PC-3 (cell line): ENCODE results near the gene CREM. TPM values are rescaled to one million over a fixed set of nuclear protein-coding genes. Genes with fewer than 3 reads are reported as not detected.

Experiments used
- ATAC-seq: fragments of 200-7000 bp; cut with Tn5 transposase; 2 replicates; pipeline ENCODE4 v1.9.1; 2020; ENCODE audit warnings: mild to moderate bottlenecking, moderate library complexity
- BruUV-seq: library from RNA; stranded (reverse); fragments of 400-500 nt; replicated peaks from 2 replicates; lab custom pipeline; 2021; lab: Mats Ljungman, UMichigan
- CTCF ChIA-PET: fragments of 300-600 bp; sonication (Branson Sonifier 250); formaldehyde crosslinking; loops from one replicate; lab custom pipeline; 2022; ENCODE audit warnings: antibody characterized with exemption; lab: Charles Lee
- POLR2A ChIA-PET: fragments of 300-600 bp; sonication (Branson Sonifier 250); formaldehyde crosslinking; loops from one replicate; lab custom pipeline; 2022; ENCODE audit warnings: antibody characterized with exemption; ENCODE audit not compliant: unreplicated experiment; lab: Charles Lee
- DNase-seq: peaks from one replicate; pipeline ENCODE4 v3.0.0-alpha.2; 2015
- H2AFZ ChIP-seq: fragments of 300-600 bp; sonication (generic); 2 replicates; pipeline ENCODE4 v1.6.0; 2016; ENCODE audit warnings: antibody characterized with exemption, low read length
- H3F3A ChIP-seq: fragments of 300-600 bp; sonication (generic); one replicate; pipeline ENCODE4 v1.6.0; 2017; ENCODE audit warnings: antibody characterized with exemption, low read length, control low read depth, mild to moderate bottlenecking; ENCODE audit not compliant: unreplicated experiment
- H3K27ac ChIP-seq: fragments of 300-600 bp; sonication (generic); 2 replicates; pipeline ENCODE4 v1.5.1; 2016; ENCODE audit warnings: mild to moderate bottlenecking, low read length
- H3K27me3 ChIP-seq: fragments of 300-600 bp; sonication (generic); 2 replicates; pipeline ENCODE4 v1.6.1; 2016; ENCODE audit warnings: low read length, mixed read lengths
- H3K36me3 ChIP-seq: fragments of 300-600 bp; sonication (generic); 2 replicates; pipeline ENCODE4 v1.6.1; 2016; ENCODE audit warnings: low read depth, mixed run types, low read length, mixed read lengths
- H3K4me1 ChIP-seq: fragments of 300-600 bp; sonication (generic); 2 replicates; pipeline ENCODE4 v1.5.1; 2016; ENCODE audit warnings: low read length; ENCODE audit not compliant: insufficient read depth
- H3K4me2 ChIP-seq: fragments of 300-600 bp; sonication (generic); 2 replicates; pipeline ENCODE4 v1.6.0; 2016; ENCODE audit warnings: low read length
- H3K4me3 ChIP-seq: fragments of 300-600 bp; sonication (generic); 2 replicates; pipeline ENCODE4 v1.5.1; 2016; ENCODE audit warnings: mild to moderate bottlenecking, low read length, mixed read lengths
- H3K79me2 ChIP-seq: fragments of 300-600 bp; sonication (generic); 2 replicates; pipeline ENCODE4 v1.6.1; 2017; ENCODE audit warnings: low read length, mixed read lengths
- H3K9ac ChIP-seq: fragments of 300-600 bp; sonication (generic); 2 replicates; pipeline ENCODE4 v1.6.0; 2016; ENCODE audit warnings: mild to moderate bottlenecking, low read length
- H3K9me2 ChIP-seq: fragments of 300-600 bp; sonication (generic); replicated peaks from 2 replicates; pipeline ENCODE4 v1.6.1; 2016; ENCODE audit warnings: mixed run types, low read length, mixed read lengths
- H3K9me3 ChIP-seq: fragments of 300-600 bp; sonication (generic); 2 replicates; pipeline ENCODE4 v1.6.1; 2016; ENCODE audit warnings: low read length, mixed read lengths
- H4K20me1 ChIP-seq: fragments of 300-600 bp; sonication (generic); 2 replicates; pipeline ENCODE4 v1.6.1; 2016; ENCODE audit warnings: low read length, mixed read lengths
- EZH2 ChIP-seq: fragments of 300-600 bp; sonication (generic); IDR thresholded peaks from one replicate; pipeline ENCODE4 v1.6.1; 2017; ENCODE audit warnings: antibody characterized with exemption, mild to moderate bottlenecking, low read length; ENCODE audit not compliant: unreplicated experiment
- EZH2phosphoT487 ChIP-seq: fragments of 300-600 bp; sonication (generic); IDR thresholded peaks from 2 replicates; pipeline ENCODE4 v1.6.1; 2018; ENCODE audit warnings: mild to moderate bottlenecking, antibody characterized with exemption, low read length, borderline replicate concordance
- intact Hi-C: fragments of 100-400 bp; cut with micrococcal nuclease; formaldehyde crosslinking; loops from 2 replicates; pipeline ENCODE4 v1.9.0; 2023
- total RNA-seq: library from RNA; depleted of rRNA; stranded (reverse); fragments of >200 nt; gene quantifications from 2 replicates; pipeline ENCODE4 v1.2.3, GENCODE V29; 2014
- TF ChIP-seq, protein P1 (sequence below): fragments of 300-600 bp; sonication (generic); conservative IDR thresholded peaks from 2 replicates; pipeline ENCODE4 v1.5.1; 2017; ENCODE audit warnings: antibody characterized with exemption, low read depth, mild to moderate bottlenecking, low read length

CREM gene
- total RNA-seq, 1 experiment from 2014 or later = 195 TPM

DNA sequence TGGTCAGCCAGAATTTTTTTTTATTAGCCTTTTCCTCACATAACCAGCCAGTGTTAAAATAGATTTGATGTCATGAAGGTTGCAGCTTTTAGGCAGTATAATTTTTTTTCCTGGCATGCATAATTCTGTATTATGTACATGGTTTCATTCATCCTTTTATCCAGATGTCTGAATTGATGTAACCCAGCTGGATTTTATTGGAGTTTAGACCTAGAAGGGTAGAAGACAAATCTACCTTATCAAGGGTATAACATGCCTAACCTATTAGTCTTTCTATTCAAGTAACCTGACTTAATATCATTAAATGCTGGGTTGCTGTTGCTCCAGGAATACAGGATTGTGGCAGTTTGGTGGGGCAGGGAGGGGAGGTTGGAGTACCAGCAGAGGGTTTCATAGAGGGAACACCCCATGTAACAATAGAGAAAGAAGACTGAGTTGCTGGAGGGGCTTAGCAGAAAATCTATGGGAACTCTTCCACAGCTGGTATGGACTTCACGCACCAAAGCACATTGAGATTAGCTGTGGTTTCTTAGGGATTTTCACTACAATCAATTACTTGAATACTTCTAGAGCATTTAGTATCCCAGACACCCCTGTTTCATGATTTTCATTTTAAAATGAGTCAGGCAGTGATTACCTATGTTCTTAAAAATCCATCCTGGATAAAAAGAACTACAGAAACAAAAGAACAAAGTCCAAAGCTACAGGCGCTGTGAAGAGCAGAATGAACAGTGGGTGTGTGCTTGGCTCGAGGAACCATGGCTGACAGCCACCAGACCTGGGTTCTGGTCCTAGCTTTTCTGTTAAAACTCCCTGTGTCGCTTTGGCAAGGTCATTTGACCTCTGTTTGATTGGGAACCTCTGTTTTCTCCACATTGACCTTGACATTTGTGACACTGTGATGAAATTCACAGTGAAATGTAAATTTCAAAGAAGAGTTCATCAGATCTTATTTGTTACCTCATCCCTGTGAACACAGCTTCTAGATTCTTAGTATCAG is 93.5 kb downstream of the CREM start:
- DNase-seq (no peak), ATAC-seq (no peak)
- ChIA-PET POLR2A (no interaction called here), CTCF (interaction anchor here (0.6 to 1.3 kb wide), 5 partner anchors 24 to 565 kb away, joined by 3 to 4 read pairs (median 3); no protein-coding TSS in a partner anchor)
- Histone ChIP-seq H3K27ac (no peak overlapping the region), H3K9me2 (no peaks in the 10 kb centered on the region), H3K9me3 (no peaks in the 10 kb centered on the region), H3K36me3 (no peaks in the 10 kb centered on the region), H3K79me2 (no peaks in the 10 kb centered on the region), H3K4me3 (no peak overlapping the region), H4K20me1 (no peaks in the 10 kb centered on the region), H3K4me2 (no peak overlapping the region), H3K4me1 (no peaks in the 10 kb centered on the region), H3F3A (no peaks in the 10 kb centered on the region), H3K9ac (no peak overlapping the region), H3K27me3 (no peaks in the 10 kb centered on the region), H2AFZ (peak overlapping the region; percentile 1; the same call in 1 of the 2 replicates)
- intact Hi-C loops = loop anchor here (5.0 kb wide), 2 partner anchors 213 to 553 kb away; no protein-coding TSS in a partner anchor
- BruUV-seq = no TSS peak
- TF ChIP-seq EZH2phosphoT487 = no peak
- TF ChIP-seq, protein P1, sequence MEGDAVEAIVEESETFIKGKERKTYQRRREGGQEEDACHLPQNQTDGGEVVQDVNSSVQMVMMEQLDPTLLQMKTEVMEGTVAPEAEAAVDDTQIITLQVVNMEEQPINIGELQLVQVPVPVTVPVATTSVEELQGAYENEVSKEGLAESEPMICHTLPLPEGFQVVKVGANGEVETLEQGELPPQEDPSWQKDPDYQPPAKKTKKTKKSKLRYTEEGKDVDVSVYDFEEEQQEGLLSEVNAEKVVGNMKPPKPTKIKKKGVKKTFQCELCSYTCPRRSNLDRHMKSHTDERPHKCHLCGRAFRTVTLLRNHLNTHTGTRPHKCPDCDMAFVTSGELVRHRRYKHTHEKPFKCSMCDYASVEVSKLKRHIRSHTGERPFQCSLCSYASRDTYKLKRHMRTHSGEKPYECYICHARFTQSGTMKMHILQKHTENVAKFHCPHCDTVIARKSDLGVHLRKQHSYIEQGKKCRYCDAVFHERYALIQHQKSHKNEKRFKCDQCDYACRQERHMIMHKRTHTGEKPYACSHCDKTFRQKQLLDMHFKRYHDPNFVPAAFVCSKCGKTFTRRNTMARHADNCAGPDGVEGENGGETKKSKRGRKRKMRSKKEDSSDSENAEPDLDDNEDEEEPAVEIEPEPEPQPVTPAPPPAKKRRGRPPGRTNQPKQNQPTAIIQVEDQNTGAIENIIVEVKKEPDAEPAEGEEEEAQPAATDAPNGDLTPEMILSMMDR = no peak
- no peak for TF ChIP-seq EZH2

DNA sequence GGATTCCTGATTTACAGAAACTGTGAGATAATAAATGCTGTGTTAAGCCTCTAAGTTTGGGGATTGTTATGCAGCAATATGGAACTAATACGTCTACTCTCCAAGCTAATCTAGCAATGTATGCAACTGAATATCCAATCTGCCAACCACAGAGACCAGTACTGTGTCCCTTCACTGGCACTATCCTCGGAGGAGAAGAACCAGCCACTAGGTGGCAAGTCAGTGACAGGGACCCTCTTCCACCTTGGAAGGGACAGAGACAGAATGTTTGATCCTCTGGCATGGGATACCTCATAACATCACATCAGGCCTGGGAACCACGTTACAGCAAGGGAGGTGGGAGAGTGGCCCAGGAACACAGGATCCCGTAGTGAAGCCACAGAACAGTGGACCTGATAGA is 96.4 kb downstream of the CREM start:
- H3K36me3 ChIP-seq = no peaks in the 10 kb centered on the region
- peak; percentile 44; the same call in 1 of the 2 replicates for ATAC-seq
- H3K27ac ChIP-seq = no peak overlapping the region
- H3K4me3 ChIP-seq = no peak overlapping the region
- no peak overlapping the region for H3K4me2 ChIP-seq
- H3F3A ChIP-seq = no peaks in the 10 kb centered on the region
- intact Hi-C loops = no loop called here
- CTCF ChIA-PET = interaction anchor here (1.0 kb wide), 1 partner anchor 101 kb away, joined by 9 read pairs; no protein-coding TSS in a partner anchor
- no peak overlapping the region for H2AFZ ChIP-seq
- no TSS peak for BruUV-seq
- H3K9me3 ChIP-seq = no peaks in the 10 kb centered on the region
- DNase-seq = peak; percentile 38
- no peak overlapping the region for H3K9ac ChIP-seq
- POLR2A ChIA-PET = no interaction called here
- H3K4me1 ChIP-seq = no peaks in the 10 kb centered on the region
- H3K9me2 ChIP-seq = no peaks in the 10 kb centered on the region
- no peaks in the 10 kb centered on the region for H4K20me1 ChIP-seq
- TF ChIP-seq, protein P1 = peak; percentile 81
- TF ChIP-seq EZH2phosphoT487 (no peak), EZH2 (no peak)
- no peaks in the 10 kb centered on the region for H3K27me3 ChIP-seq
- no peaks in the 10 kb centered on the region for H3K79me2 ChIP-seq
